WTC11 (cell line): ENCODE measurements around the gene TUBB1.

ENCODE experiments used
- CREB1 ChIP-seq: sonication (generic); formaldehyde crosslinking; IDR thresholded peaks from 2 replicates; pipeline ENCODE4 v1.8.0; 2023; ENCODE audit warnings: mild to moderate bottlenecking, missing genetic modification reagents
- CTCF ChIP-seq: fragments of 200-600 bp; IDR thresholded peaks from 2 replicates; pipeline ENCODE4 v1.8.0; 2022; ENCODE audit warnings: antibody characterized with exemption
- E2F5 ChIP-seq: sonication (generic); formaldehyde crosslinking; IDR thresholded peaks from 2 replicates; pipeline ENCODE4 v1.8.1; 2022; ENCODE audit warnings: mild to moderate bottlenecking, moderate library complexity, missing genetic modification reagents
- ETV6 ChIP-seq: sonication (generic); formaldehyde crosslinking; IDR thresholded peaks from 2 replicates; pipeline ENCODE4 v1.8.1; 2022; ENCODE audit warnings: mild to moderate bottlenecking, missing genetic modification reagents
- NR2C2 ChIP-seq: sonication (generic); formaldehyde crosslinking; IDR thresholded peaks from 2 replicates; pipeline ENCODE4 v1.8.0; 2022; ENCODE audit warnings: mild to moderate bottlenecking, missing genetic modification reagents
- TCF7 ChIP-seq: sonication (generic); formaldehyde crosslinking; IDR thresholded peaks from 2 replicates; pipeline ENCODE4 v1.8.0; 2022; ENCODE audit warnings: mild to moderate bottlenecking, low read depth, missing genetic modification reagents, moderate library complexity
- TEAD1 ChIP-seq: sonication (generic); formaldehyde crosslinking; IDR thresholded peaks from 2 replicates; pipeline ENCODE4 v1.8.0; 2022; ENCODE audit warnings: mild to moderate bottlenecking, missing genetic modification reagents
- ZNF281 ChIP-seq: sonication (generic); formaldehyde crosslinking; IDR thresholded peaks from 2 replicates; pipeline ENCODE4 v1.8.0; 2023; ENCODE audit warnings: mild to moderate bottlenecking, missing genetic modification reagents
- TF ChIP-seq, protein P1 (sequence below): sonication (generic); formaldehyde crosslinking; IDR thresholded peaks from 2 replicates; pipeline ENCODE4 v1.8.1; 2022; ENCODE audit warnings: missing genetic modification reagents, borderline replicate concordance
- TF ChIP-seq, protein P2 (sequence below): sonication (generic); formaldehyde crosslinking; IDR thresholded peaks from 2 replicates; pipeline ENCODE4 v1.8.1; 2022; ENCODE audit warnings: low read depth, missing genetic modification reagents, borderline replicate concordance

GRCh38 chr20:59002874-59003399 is 16.3 kb upstream of the TUBB1 start:
- TF ChIP-seq CREB1 (CRISPR knock-in tag) (no peak), ZNF281 (CRISPR knock-in tag) (no peak), E2F5 (CRISPR knock-in tag) (no peak), CTCF (no peak), TCF7 (CRISPR knock-in tag) (no peak), NR2C2 (CRISPR knock-in tag) (no peak), ETV6 (CRISPR knock-in tag) (no peak), TEAD1 (CRISPR knock-in tag) (no peak)
- TF ChIP-seq, protein P1, sequence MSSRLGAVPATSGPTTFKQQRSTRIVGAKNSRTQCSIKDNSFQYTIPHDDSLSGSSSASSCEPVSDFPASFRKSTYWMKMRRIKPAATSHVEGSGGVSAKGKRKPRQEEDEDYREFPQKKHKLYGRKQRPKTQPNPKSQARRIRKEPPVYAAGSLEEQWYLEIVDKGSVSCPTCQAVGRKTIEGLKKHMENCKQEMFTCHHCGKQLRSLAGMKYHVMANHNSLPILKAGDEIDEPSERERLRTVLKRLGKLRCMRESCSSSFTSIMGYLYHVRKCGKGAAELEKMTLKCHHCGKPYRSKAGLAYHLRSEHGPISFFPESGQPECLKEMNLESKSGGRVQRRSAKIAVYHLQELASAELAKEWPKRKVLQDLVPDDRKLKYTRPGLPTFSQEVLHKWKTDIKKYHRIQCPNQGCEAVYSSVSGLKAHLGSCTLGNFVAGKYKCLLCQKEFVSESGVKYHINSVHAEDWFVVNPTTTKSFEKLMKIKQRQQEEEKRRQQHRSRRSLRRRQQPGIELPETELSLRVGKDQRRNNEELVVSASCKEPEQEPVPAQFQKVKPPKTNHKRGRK (CRISPR knock-in tag), result no peak
- TF ChIP-seq, protein P2, sequence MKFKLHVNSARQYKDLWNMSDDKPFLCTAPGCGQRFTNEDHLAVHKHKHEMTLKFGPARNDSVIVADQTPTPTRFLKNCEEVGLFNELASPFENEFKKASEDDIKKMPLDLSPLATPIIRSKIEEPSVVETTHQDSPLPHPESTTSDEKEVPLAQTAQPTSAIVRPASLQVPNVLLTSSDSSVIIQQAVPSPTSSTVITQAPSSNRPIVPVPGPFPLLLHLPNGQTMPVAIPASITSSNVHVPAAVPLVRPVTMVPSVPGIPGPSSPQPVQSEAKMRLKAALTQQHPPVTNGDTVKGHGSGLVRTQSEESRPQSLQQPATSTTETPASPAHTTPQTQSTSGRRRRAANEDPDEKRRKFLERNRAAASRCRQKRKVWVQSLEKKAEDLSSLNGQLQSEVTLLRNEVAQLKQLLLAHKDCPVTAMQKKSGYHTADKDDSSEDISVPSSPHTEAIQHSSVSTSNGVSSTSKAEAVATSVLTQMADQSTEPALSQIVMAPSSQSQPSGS (CRISPR knock-in tag), result no peak
